Lower lobe of right lung (tissue), 2 donors: ENCODE data around the gene TRIM63. TPM values are rescaled to one million over a fixed set of nuclear protein-coding genes. Genes with fewer than 3 reads are reported as not detected.
"Not testable (repeated sequence)": the region's sequence is repeated elsewhere in the genome, so short reads cannot be mapped to it uniquely, and the experiment has no call there.

Experiments used
- ATAC-seq, 2 donors: fragments of 200-7000 bp; cut with Tn5 transposase; one replicate each; pipeline ENCODE4 v1.9.1; 2020 to 2022; ENCODE audit warnings: mild to moderate bottlenecking in 2 of 2, moderate library complexity in 2 of 2
- DNase-seq: peaks from one replicate; pipeline ENCODE4 v3.0.0-alpha.2; 2020
- H3K27ac ChIP-seq: fragments of 200-600 bp; one replicate; pipeline ENCODE4 v1.8.0; 2022
- H3K27me3 ChIP-seq: fragments of 200-600 bp; one replicate; pipeline ENCODE4 v1.8.0; 2022; ENCODE audit warnings: low read depth
- H3K36me3 ChIP-seq: fragments of 200-600 bp; one replicate; pipeline ENCODE4 v1.8.0; 2022; ENCODE audit warnings: mild to moderate bottlenecking
- H3K4me1 ChIP-seq: fragments of 200-600 bp; one replicate; pipeline ENCODE4 v1.8.0; 2022
- H3K4me3 ChIP-seq: fragments of 200-600 bp; one replicate; pipeline ENCODE4 v1.8.0; 2022; ENCODE audit warnings: mild to moderate bottlenecking
- H3K9me3 ChIP-seq: fragments of 200-600 bp; one replicate; pipeline ENCODE4 v1.8.0; 2022
- CTCF ChIP-seq: fragments of 200-600 bp; IDR thresholded peaks from one replicate; pipeline ENCODE4 v1.8.0; 2022; ENCODE audit warnings: antibody characterized with exemption, mild to moderate bottlenecking
- intact Hi-C: fragments of 100-400 bp; cut with DNase I; formaldehyde crosslinking; loops from one replicate; pipeline ENCODE4 v1.11.0; 2022
- total RNA-seq: library from RNA; stranded (reverse); fragmentation: NEBNext Ultra II Directional; extraction: Animal tissue kit (Norgen Biotek cat#: 25700); gene quantifications from one replicate; pipeline ENCODE4 v1.2.1, GENCODE V29; 2021
- donor health status: DM: no; HTN: yes; CAD: no; lungs with severe emphysema.

TRIM63 gene
- total RNA-seq, 1 donor from 2014 or later, result 0.53 TPM

- Histone ChIP-seq H3K27ac (no peak overlapping the region), H3K9me3 (no peaks in the 10 kb centered on the region), H3K4me1 (peaks cover 7% of the 10 kb centered on the region), H3K27me3 (no peaks in the 10 kb centered on the region), H3K4me3 (no peak overlapping the region), H3K36me3 (no peaks in the 10 kb centered on the region)
- intact Hi-C loops, result no loop called here
- DNase-seq (no peak), ATAC-seq (no peak)
- TF ChIP-seq CTCF, result no peak
Measured at GRCh38 chr1:26098602-26099001, 31.2 kb upstream of the TRIM63 start.

GRCh38 chr1:26097696-26098095, 30.3 kb upstream of the TRIM63 start:
- Histone ChIP-seq H3K27me3 (no peaks in the 10 kb centered on the region), H3K9me3 (no peaks in the 10 kb centered on the region), H3K4me1 (peaks cover 7% of the 10 kb centered on the region), H3K36me3 (no peaks in the 10 kb centered on the region), H3K4me3 (no peak overlapping the region), H3K27ac (no peak overlapping the region)
- intact Hi-C loops, result no loop called here
- ATAC-seq (no peak), DNase-seq (no peak)
- no peak for TF ChIP-seq CTCF

- Histone ChIP-seq H3K27me3 (no peaks in the 10 kb centered on the region), H3K4me1 (peaks cover 7% of the 10 kb centered on the region), H3K27ac (no peak overlapping the region), H3K9me3 (no peaks in the 10 kb centered on the region), H3K36me3 (no peaks in the 10 kb centered on the region), H3K4me3 (no peak overlapping the region)
- DNase-seq (no peak), ATAC-seq (no peak)
- intact Hi-C loops, result no loop called here
- no peak for TF ChIP-seq CTCF
Measured at GRCh38 chr1:26096471-26096870, 29.0 kb upstream of the TRIM63 start.

- H3K27ac ChIP-seq, result peak overlapping the region; percentile 42
Measured at GRCh38 chr1:26094677-26095383, 27.4 kb upstream of the TRIM63 start.

GRCh38 chr1:26094076-26094669, 26.7 kb upstream of the TRIM63 start:
- H3K27ac ChIP-seq, result no peak overlapping the region
- H3K4me1 ChIP-seq, result peaks cover 7% of the 10 kb centered on the region
- DNase-seq (no peak), ATAC-seq (peak; percentile 33 to 47)
- intact Hi-C loops, result no loop called here
- TF ChIP-seq CTCF, result no peak
- no peaks in the 10 kb centered on the region for H3K36me3 ChIP-seq
- H3K9me3 ChIP-seq, result no peaks in the 10 kb centered on the region
- no peak overlapping the region for H3K4me3 ChIP-seq
- no peaks in the 10 kb centered on the region for H3K27me3 ChIP-seq

More at GRCh38 chr1:26094677-26095383, 27.4 kb upstream of the TRIM63 start:
- H3K36me3 ChIP-seq, result no peaks in the 10 kb centered on the region
- intact Hi-C loops, result no loop called here
- H3K9me3 ChIP-seq, result no peaks in the 10 kb centered on the region
- H3K4me3 ChIP-seq, result no peak overlapping the region
- ATAC-seq (peak; percentile 37 to 41), DNase-seq (peak; percentile 44)
- no peak for TF ChIP-seq CTCF
- no peaks in the 10 kb centered on the region for H3K27me3 ChIP-seq
- peaks cover 7% of the 10 kb centered on the region for H3K4me1 ChIP-seq

GRCh38 chr1:26093569-26093968, 26.1 kb upstream of the TRIM63 start:
- intact Hi-C loops, ATAC-seq, H3K4me3 ChIP-seq, H3K27ac ChIP-seq, H3K27me3 ChIP-seq, H3K4me1 ChIP-seq, H3K36me3 ChIP-seq, H3K9me3 ChIP-seq, DNase-seq: not testable (repeated sequence)
